Neuronal stem cell (in vitro differentiated cells): ENCODE results near the gene SF3B2.

Experiments used
- DNase-seq: peaks from one replicate; pipeline ENCODE4 v3.0.0-alpha.2; 2013; ENCODE audit warnings: low spot score
- H2AFZ ChIP-seq: one replicate; pipeline ENCODE4 v1.6.1; 2013; ENCODE audit warnings: mild to moderate bottlenecking, low read length, inconsistent platforms
- H2AK5ac ChIP-seq: 2 replicates; pipeline ENCODE4 v1.6.1; 2013; ENCODE audit warnings: low read depth, mild to moderate bottlenecking, inconsistent platforms, low read length, moderate library complexity, mixed read lengths
- H2BK120ac ChIP-seq: 2 replicates; pipeline ENCODE4 v1.6.1; 2013; ENCODE audit warnings: low read depth, mild to moderate bottlenecking, inconsistent platforms, low read length, moderate library complexity, mixed read lengths
- H2BK12ac ChIP-seq: one replicate; pipeline ENCODE4 v1.6.1; 2013; ENCODE audit warnings: low read length, inconsistent platforms
- H2BK15ac ChIP-seq: 2 replicates; pipeline ENCODE4 v1.6.1; 2013; ENCODE audit warnings: mild to moderate bottlenecking, low read length, inconsistent platforms, mixed read lengths
- H2BK5ac ChIP-seq: one replicate; pipeline ENCODE4 v1.6.1; 2013; ENCODE audit warnings: inconsistent platforms, mild to moderate bottlenecking, low read length, moderate library complexity
- H3K14ac ChIP-seq: one replicate; pipeline ENCODE4 v1.6.1; 2013; ENCODE audit warnings: low read length, inconsistent platforms
- H3K18ac ChIP-seq: 2 replicates; pipeline ENCODE4 v1.6.1; 2013; ENCODE audit warnings: low read length, inconsistent platforms
- H3K23ac ChIP-seq: 2 replicates; pipeline ENCODE4 v1.6.1; 2013; ENCODE audit warnings: low read depth, mild to moderate bottlenecking, mixed read lengths, low read length, inconsistent platforms; ENCODE audit not compliant: poor library complexity
- H3K27ac ChIP-seq: replicated peaks from 3 replicates; pipeline ENCODE4 v1.5.1; 2013; ENCODE audit warnings: low read length, inconsistent platforms
- H3K27me3 ChIP-seq, 3 experiments: 2 replicates each; pipeline ENCODE4 v1.6.1; 2013; ENCODE audit warnings: low read length in 3 of 3, mild to moderate bottlenecking in 2 of 3, inconsistent platforms in 1 of 3, low read depth in 1 of 3, mixed read lengths in 1 of 3, moderate library complexity in 1 of 3; ENCODE audit not compliant: control insufficient read depth in 3 of 3, insufficient read depth in 3 of 3
- H3K36me3 ChIP-seq, 2 donors: replicated peaks in 1 of 2; 2 replicates each; pipeline ENCODE4 v1.6.1; 2013; ENCODE audit warnings: low read length in 2 of 2; ENCODE audit not compliant: control insufficient read depth in 2 of 2, insufficient read depth in 2 of 2
- H3K4ac ChIP-seq: 2 replicates; pipeline ENCODE4 v1.6.1; 2013; ENCODE audit warnings: inconsistent platforms, mild to moderate bottlenecking, low read length, moderate library complexity
- H3K4me1 ChIP-seq, 2 donors: 1 replicate in 1 of 2; 2 replicates in 1 of 2; pipeline ENCODE4 v1.6.1; 2013; ENCODE audit warnings: low read length in 2 of 2, low read depth in 1 of 2; ENCODE audit not compliant: control insufficient read depth in 2 of 2, insufficient read depth in 1 of 2
- H3K4me2 ChIP-seq: one replicate; pipeline ENCODE4 v1.6.1; 2013; ENCODE audit warnings: mild to moderate bottlenecking, low read length, inconsistent platforms; ENCODE audit not compliant: insufficient read depth, poor library complexity, severe bottlenecking
- H3K4me3 ChIP-seq, 2 donors: 2 replicates each; pipeline ENCODE4 v1.5.1; 2013; ENCODE audit warnings: low read length in 2 of 2, mild to moderate bottlenecking in 2 of 2, inconsistent platforms in 1 of 2, moderate library complexity in 1 of 2
- H3K79me1 ChIP-seq: one replicate; pipeline ENCODE4 v1.6.1; 2013; ENCODE audit warnings: low read depth, mild to moderate bottlenecking, inconsistent platforms, low read length, moderate library complexity
- H3K9ac ChIP-seq: one replicate; pipeline ENCODE4 v1.6.1; 2013; ENCODE audit warnings: mild to moderate bottlenecking, low read depth, low read length, inconsistent platforms; ENCODE audit not compliant: poor library complexity
- H3K9me3 ChIP-seq, 2 donors: replicated peaks in 1 of 2; 2 replicates each; pipeline versions ENCODE3 to v1.6.1; 2013; ENCODE audit warnings: low read length in 2 of 2, mild to moderate bottlenecking in 2 of 2, inconsistent platforms in 1 of 2, low read depth in 1 of 2, mixed read lengths in 1 of 2, moderate library complexity in 1 of 2; ENCODE audit not compliant: control insufficient read depth in 2 of 2, insufficient read depth in 1 of 2
- H4K8ac ChIP-seq: one replicate; pipeline ENCODE4 v1.6.1; 2013; ENCODE audit warnings: low read depth, mild to moderate bottlenecking, inconsistent platforms, low read length, moderate library complexity
- H4K91ac ChIP-seq: one replicate; pipeline ENCODE4 v1.6.1; 2013; ENCODE audit warnings: low read length, low read depth, mild to moderate bottlenecking, inconsistent platforms; ENCODE audit not compliant: poor library complexity
- WGBS, 2 donors: extraction: QIAGEN DNeasy Blood & Tissue Kit; methylation state at CpG; one replicate each; pipeline ENCODE4 v1.1.7; 2013; ENCODE audit warnings: missing lambda C conversion rate in 2 of 2, mixed read lengths in 1 of 2; ENCODE audit not compliant: insufficient read length in 2 of 2, insufficient replicate concordance in 1 of 2; ENCODE audit errors: extremely low coverage in 2 of 2; 5-methylcytosine and 5-hydroxymethylcytosine counted together

SF3B2 gene

GRCh38 chr11:66072081-66072480 is 19.9 kb downstream of the SF3B2 start:
- no peak for DNase-seq
- Histone ChIP-seq H2BK120ac (no peak overlapping the region), H3K4ac (no peak overlapping the region), H3K79me1 (no peaks in the 10 kb centered on the region), H3K27ac (no peak overlapping the region), H3K14ac (no peak overlapping the region), H2BK5ac (no peak overlapping the region), H3K4me2 (no peak overlapping the region), H3K9me3 (no peaks in the 10 kb centered on the region), H2AK5ac (no peak overlapping the region), H3K4me1 (peaks cover 4 to 7% of the 10 kb centered on the region in 2 donors), H3K18ac (no peak overlapping the region), H4K8ac (no peak overlapping the region), H2AFZ (no peak overlapping the region), H3K23ac (no peak overlapping the region), H3K27me3 (no peaks in the 10 kb centered on the region), H3K36me3 (peaks cover 19 to 57% of the 10 kb centered on the region in 2 donors), H4K91ac (no peak overlapping the region), H3K4me3 (no peak overlapping the region), H2BK12ac (no peak overlapping the region), H2BK15ac (no peak overlapping the region), H3K9ac (no peak overlapping the region)
- WGBS, 2 donors = no CpG with 5 or more reads among the region's 3 CpGs

DNA sequence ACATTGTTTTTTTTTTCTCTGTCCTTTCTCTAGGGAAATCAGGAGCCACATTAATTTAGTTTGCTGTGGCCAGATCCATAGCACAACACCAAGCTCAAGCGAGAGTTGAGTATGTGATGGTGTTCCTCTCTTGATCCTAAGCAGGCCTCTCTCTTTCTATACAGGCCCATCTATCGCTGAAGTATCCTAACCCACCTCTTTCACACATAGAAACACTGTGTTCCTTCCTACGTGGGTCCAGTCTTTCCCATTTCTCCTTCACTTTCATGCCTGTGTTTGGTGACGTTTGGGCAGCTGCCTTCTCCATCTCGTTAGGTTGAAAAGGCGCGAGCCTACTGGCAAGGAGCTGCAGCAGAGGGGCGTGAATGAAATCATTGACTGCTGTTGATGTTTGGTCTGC is 20.4 kb downstream of the SF3B2 start:
- Histone ChIP-seq H3K18ac (no peak overlapping the region), H2BK120ac (no peak overlapping the region), H3K4ac (no peak overlapping the region), H3K79me1 (no peaks in the 10 kb centered on the region), H3K9me3 (no peaks in the 10 kb centered on the region), H2BK5ac (no peak overlapping the region), H3K4me1 (peaks cover 4 to 7% of the 10 kb centered on the region in 2 donors), H3K4me2 (no peak overlapping the region), H3K36me3 (peaks cover 14 to 52% of the 10 kb centered on the region in 2 donors), H3K9ac (no peak overlapping the region), H2BK12ac (no peak overlapping the region), H3K4me3 (no peak overlapping the region), H4K8ac (no peak overlapping the region), H4K91ac (peak overlapping the region; percentile 19), H2BK15ac (no peak overlapping the region), H3K27me3 (no peaks in the 10 kb centered on the region), H2AFZ (no peak overlapping the region), H3K27ac (no peak overlapping the region), H3K23ac (no peak overlapping the region), H2AK5ac (no peak overlapping the region), H3K14ac (no peak overlapping the region)
- no CpG with 5 or more reads among the region's 8 CpGs for WGBS, 2 donors
- no peak for DNase-seq

DNA sequence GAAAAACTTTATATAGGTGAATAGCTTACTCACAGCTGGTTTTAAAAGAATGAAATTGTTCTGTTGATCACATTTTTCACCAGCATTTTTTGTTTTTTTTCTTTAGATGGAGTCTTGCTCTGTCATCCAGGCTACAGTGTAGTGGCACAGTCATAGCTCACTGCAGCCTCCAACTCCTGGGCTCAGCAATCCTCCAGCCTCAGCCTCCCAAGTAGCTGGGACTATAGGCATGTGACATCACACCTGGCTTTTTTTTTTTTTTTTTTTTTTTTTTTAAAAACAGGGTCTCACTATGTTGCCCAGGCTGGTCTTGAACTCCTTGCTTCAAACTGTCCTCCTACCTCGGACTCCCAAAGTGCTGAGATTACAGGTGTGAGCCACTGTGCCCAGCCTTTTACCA is 21.5 kb downstream of the SF3B2 start:
- no peak overlapping the region for H2AFZ ChIP-seq
- no peaks in the 10 kb centered on the region for H3K9me3 ChIP-seq
- no peak for DNase-seq
- H3K4ac ChIP-seq = no peak overlapping the region
- H3K36me3 ChIP-seq = peaks cover 6 to 41% of the 10 kb centered on the region in 2 donors
- H3K27ac ChIP-seq = no peak overlapping the region
- no peak overlapping the region for H3K4me3 ChIP-seq
- no peak overlapping the region for H3K14ac ChIP-seq
- no peak overlapping the region for H3K23ac ChIP-seq
- no peak overlapping the region for H4K91ac ChIP-seq
- H3K9ac ChIP-seq = no peak overlapping the region
- H3K27me3 ChIP-seq = no peaks in the 10 kb centered on the region
- H2BK12ac ChIP-seq = no peak overlapping the region
- no peaks in the 10 kb centered on the region for H3K79me1 ChIP-seq
- no peak overlapping the region for H4K8ac ChIP-seq
- no peak overlapping the region for H2BK120ac ChIP-seq
- no peak overlapping the region for H2AK5ac ChIP-seq
- no peak overlapping the region for H2BK15ac ChIP-seq
- peaks cover 4 to 7% of the 10 kb centered on the region in 2 donors for H3K4me1 ChIP-seq
- H3K4me2 ChIP-seq = no peak overlapping the region
- WGBS, 2 donors = no CpG with 5 or more reads among the region's 1 CpG
- no peak overlapping the region for H3K18ac ChIP-seq
- no peak overlapping the region for H2BK5ac ChIP-seq

GRCh38 chr11:66075273-66075672 is 23.1 kb downstream of the SF3B2 start:
- H2BK5ac ChIP-seq = no peak overlapping the region
- H3K9ac ChIP-seq = no peak overlapping the region
- no peak overlapping the region for H2BK12ac ChIP-seq
- DNase-seq = no peak
- H3K4me2 ChIP-seq = no peak overlapping the region
- H3K18ac ChIP-seq = no peak overlapping the region
- H3K14ac ChIP-seq = no peak overlapping the region
- peaks cover 2 to 35% of the 10 kb centered on the region in 2 donors for H3K36me3 ChIP-seq
- no peak overlapping the region for H2AK5ac ChIP-seq
- H3K4me3 ChIP-seq = no peak overlapping the region
- H3K4me1 ChIP-seq = peaks cover 2 to 6% of the 10 kb centered on the region in 2 donors
- H2BK15ac ChIP-seq = no peak overlapping the region
- H3K4ac ChIP-seq = no peak overlapping the region
- WGBS, 2 donors = no CpG with 5 or more reads among the region's 4 CpGs
- H3K23ac ChIP-seq = no peak overlapping the region
- H4K91ac ChIP-seq = no peak overlapping the region
- H4K8ac ChIP-seq = no peak overlapping the region
- H2BK120ac ChIP-seq = no peak overlapping the region
- no peaks in the 10 kb centered on the region for H3K27me3 ChIP-seq
- no peaks in the 10 kb centered on the region for H3K9me3 ChIP-seq
- H3K27ac ChIP-seq = no peak overlapping the region
- no peaks in the 10 kb centered on the region for H3K79me1 ChIP-seq
- H2AFZ ChIP-seq = no peak overlapping the region
